Middle frontal gyrus (tissue), 1 donor: ENCODE results near the gene KIAA0586.
"Not testable (repeated sequence)": the region's sequence is repeated elsewhere in the genome, so short reads cannot be mapped to it uniquely, and the experiment has no call there.

ENCODE experiments used
- DNase-seq: peaks from one replicate; pipeline ENCODE4 v3.0.0-alpha.2; 2015; ENCODE audit warnings: low spot score; ENCODE audit errors: extremely low spot score

KIAA0586 gene

GRCh38 chr14:58427281-58428117 is at the start of gene KIAA0586, which contains the start of gene TIMM9:
Gene KIAA0586 (plus strand): TSS chr14:58427719. CDS start chr14:58428265, 546 bp downstream.
Gene TIMM9 (minus strand): TSS chr14:58427531. CDS start chr14:58411945, 15,586 bp downstream.
- peak; percentile 92 for DNase-seq

- DNase-seq, result no peak
Measured at GRCh38 chr14:58390830-58391229, 36.7 kb upstream of the KIAA0586 start.

- DNase-seq, result no peak
Measured at GRCh38 chr14:58395562-58395811, 32.0 kb upstream of the KIAA0586 start.

- DNase-seq, result peak; percentile 21
Measured at GRCh38 chr14:58395812-58396788, 31.4 kb upstream of the KIAA0586 start, which contains the start of gene TOMM20L. Gene TOMM20L (plus strand): TSS chr14:58395930. CDS start chr14:58395958, 28 bp downstream.

GRCh38 chr14:58397156-58397555 is 30.4 kb upstream of the KIAA0586 start:
- DNase-seq, result no peak

GRCh38 chr14:58398495-58398894 is 29.0 kb upstream of the KIAA0586 start:
- DNase-seq, result no peak

GRCh38 chr14:58398895-58399294 is 28.6 kb upstream of the KIAA0586 start:
- DNase-seq, result no peak

- DNase-seq, result no peak
Measured at GRCh38 chr14:58401587-58401986, 25.9 kb upstream of the KIAA0586 start.

GRCh38 chr14:58408681-58409215 is 18.8 kb upstream of the KIAA0586 start:
- DNase-seq, result no peak

GRCh38 chr14:58414845-58415244 is 12.7 kb upstream of the KIAA0586 start:
- DNase-seq, result no peak

- no peak for DNase-seq
Measured at GRCh38 chr14:58415636-58416547, 11.6 kb upstream of the KIAA0586 start.

- DNase-seq, result not testable (repeated sequence)
Measured at GRCh38 chr14:58416934-58417333, 10.6 kb upstream of the KIAA0586 start.

GRCh38 chr14:58426670-58427280 is 744 bp upstream of the KIAA0586 start:
- DNase-seq, result peak; percentile 48

GRCh38 chr14:58428118-58428683 is 682 bp downstream of the KIAA0586 start:
- DNase-seq, result no peak

GRCh38 chr14:58430156-58430555 is 2.6 kb downstream of the KIAA0586 start:
- DNase-seq, result no peak

- DNase-seq, result no peak
Measured at GRCh38 chr14:58439476-58439875, 12.0 kb downstream of the KIAA0586 start.

- no peak for DNase-seq
Measured at GRCh38 chr14:58444627-58445026, 17.1 kb downstream of the KIAA0586 start.

GRCh38 chr14:58455593-58456265 is 28.2 kb downstream of the KIAA0586 start:
- no peak for DNase-seq

- DNase-seq, result no peak
Measured at GRCh38 chr14:58460772-58461171, 33.3 kb downstream of the KIAA0586 start.
